CD4-positive, alpha-beta T cell (primary cell): ENCODE data around the gene INPP4A. TPM values are rescaled to one million over a fixed set of nuclear protein-coding genes. Genes with fewer than 3 reads are reported as not detected.

Source experiments
- ATAC-seq: fragments of 200-7000 bp; cut with Tn5 transposase; one replicate; pipeline ENCODE4 v1.10.0; 2022; ENCODE audit warnings: mild to moderate bottlenecking; ENCODE audit not compliant: poor library complexity
- CTCF ChIA-PET: fragments of 350-600 bp; sonication (Branson Sonifier 250); formaldehyde crosslinking; loops from one replicate; lab custom pipeline; 2021; ENCODE audit warnings: antibody characterized with exemption, inconsistent platforms; lab: Charles Lee
- POLR2A ChIA-PET: fragments of 350-600 bp; sonication (Branson Sonifier 250); formaldehyde crosslinking; loops from one replicate; lab custom pipeline; 2021; ENCODE audit warnings: antibody characterized with exemption, inconsistent platforms; lab: Charles Lee
- DNase-seq, 14 experiments: peaks; one replicate each; pipeline ENCODE4 v3.0.0-alpha.2; 2013 to 2020; ENCODE audit warnings: mixed read lengths in 2 of 14
- H3K27ac ChIP-seq, 2 donors: one replicate each; pipeline versions ENCODE4 v1.5.1 to v1.7.0; 2013; ENCODE audit warnings: low read length in 2 of 2, low read depth in 1 of 2, mild to moderate bottlenecking in 1 of 2
- H3K27me3 ChIP-seq, 2 experiments: 1 replicate in 1 of 2; 2 replicates in 1 of 2; pipeline versions ENCODE4 v1.6.1 to v1.7.0; 2013; ENCODE audit warnings: low read length in 2 of 2, control low read depth in 1 of 2, mild to moderate bottlenecking in 1 of 2, moderate library complexity in 1 of 2; ENCODE audit not compliant: insufficient read depth in 2 of 2, control insufficient read depth in 1 of 2
- H3K36me3 ChIP-seq: one replicate; pipeline ENCODE4 v1.6.1; 2013; ENCODE audit warnings: low read length, control low read depth; ENCODE audit not compliant: insufficient read depth
- H3K4me1 ChIP-seq: one replicate; pipeline ENCODE4 v1.6.1; 2013; ENCODE audit warnings: low read length, control low read depth; ENCODE audit not compliant: insufficient read depth
- H3K4me3 ChIP-seq: one replicate; pipeline ENCODE4 v1.5.1; 2013; ENCODE audit warnings: mild to moderate bottlenecking, low read length, moderate library complexity
- H3K9me3 ChIP-seq, 2 experiments: 1 replicate in 1 of 2; 2 replicates in 1 of 2; pipeline versions ENCODE4 v1.6.1 to v1.7.0; 2013; ENCODE audit warnings: low read length in 2 of 2, mild to moderate bottlenecking in 2 of 2, control low read depth in 1 of 2, moderate library complexity in 1 of 2; ENCODE audit not compliant: control insufficient read depth in 1 of 2, insufficient read depth in 1 of 2
- H3K27ac Mint-ChIP-seq: one replicate; pipeline ENCODE4 v1.8.0; 2020; ENCODE audit warnings: mixed read lengths
- H3K27me3 Mint-ChIP-seq: one replicate; pipeline ENCODE4 v1.8.0; 2021; ENCODE audit warnings: mixed read lengths
- H3K36me3 Mint-ChIP-seq: one replicate; pipeline ENCODE4 v1.8.0; 2021; ENCODE audit warnings: low read depth, mixed read lengths
- H3K4me1 Mint-ChIP-seq: one replicate; pipeline ENCODE4 v1.8.0; 2021; ENCODE audit warnings: low read depth, mixed read lengths
- H3K4me3 Mint-ChIP-seq: one replicate; pipeline ENCODE4 v1.8.0; 2020; ENCODE audit warnings: mild to moderate bottlenecking, mixed read lengths
- H3K9me3 Mint-ChIP-seq: one replicate; pipeline ENCODE4 v1.8.0; 2020; ENCODE audit warnings: mixed read lengths
- intact Hi-C, 2 experiments: fragments of 100-400 bp; cut with DNase I in 1 of 2; cut with micrococcal nuclease in 1 of 2; formaldehyde crosslinking; loops; one replicate each; pipeline versions ENCODE4 v1.15.1 to v1.9.0; 2023 to 2025; cut with DNase I, micrococcal nuclease
- total RNA-seq, 174 experiments: library from RNA in 2 of 174; stranded (reverse) in 2 of 174; gene quantifications; one replicate each; pipeline ENCODE4 v1.2.3 and lab custom pipeline; 2021 to 2026
- TF ChIP-seq, protein P1 (sequence below): fragments of 200-600 bp; IDR thresholded peaks from one replicate; pipeline ENCODE4 v1.8.0; 2022; ENCODE audit warnings: antibody characterized with exemption, mild to moderate bottlenecking

INPP4A gene
- total RNA-seq, 2 experiments from 2014 or later: 86.4 to 89.2 TPM

DNA sequence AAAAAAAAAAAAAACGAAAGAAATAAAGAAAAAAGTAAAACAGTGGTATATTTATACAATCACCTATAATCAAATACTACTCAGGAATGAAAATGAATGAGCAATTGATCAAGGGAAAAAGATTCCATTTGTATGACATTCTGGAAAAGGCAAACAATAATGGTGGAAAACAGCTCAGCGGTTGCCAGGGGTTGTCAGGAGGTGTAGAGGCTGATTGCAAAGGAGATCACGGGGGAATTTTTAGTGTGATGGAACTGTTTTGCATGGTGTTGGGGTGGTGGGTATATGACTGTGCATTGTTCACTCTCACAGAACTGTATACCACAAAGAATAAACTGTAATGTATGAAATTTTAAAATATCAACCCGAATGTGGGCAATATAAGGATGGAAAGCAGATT is 45.5 kb upstream of the INPP4A start:
- TF ChIP-seq, protein P1, sequence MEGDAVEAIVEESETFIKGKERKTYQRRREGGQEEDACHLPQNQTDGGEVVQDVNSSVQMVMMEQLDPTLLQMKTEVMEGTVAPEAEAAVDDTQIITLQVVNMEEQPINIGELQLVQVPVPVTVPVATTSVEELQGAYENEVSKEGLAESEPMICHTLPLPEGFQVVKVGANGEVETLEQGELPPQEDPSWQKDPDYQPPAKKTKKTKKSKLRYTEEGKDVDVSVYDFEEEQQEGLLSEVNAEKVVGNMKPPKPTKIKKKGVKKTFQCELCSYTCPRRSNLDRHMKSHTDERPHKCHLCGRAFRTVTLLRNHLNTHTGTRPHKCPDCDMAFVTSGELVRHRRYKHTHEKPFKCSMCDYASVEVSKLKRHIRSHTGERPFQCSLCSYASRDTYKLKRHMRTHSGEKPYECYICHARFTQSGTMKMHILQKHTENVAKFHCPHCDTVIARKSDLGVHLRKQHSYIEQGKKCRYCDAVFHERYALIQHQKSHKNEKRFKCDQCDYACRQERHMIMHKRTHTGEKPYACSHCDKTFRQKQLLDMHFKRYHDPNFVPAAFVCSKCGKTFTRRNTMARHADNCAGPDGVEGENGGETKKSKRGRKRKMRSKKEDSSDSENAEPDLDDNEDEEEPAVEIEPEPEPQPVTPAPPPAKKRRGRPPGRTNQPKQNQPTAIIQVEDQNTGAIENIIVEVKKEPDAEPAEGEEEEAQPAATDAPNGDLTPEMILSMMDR: no peak
- H3K4me3 Mint-ChIP-seq: no peak overlapping the region
- H3K4me1 Mint-ChIP-seq: no peaks in the 10 kb centered on the region
- Histone ChIP-seq H3K4me3 (no peak overlapping the region), H3K36me3 (no peaks in the 10 kb centered on the region), H3K27me3 (peaks cover 0 to 13% of the 10 kb centered on the region in 2 experiments), H3K9me3 (no peaks in the 10 kb centered on the region), H3K4me1 (no peaks in the 10 kb centered on the region), H3K27ac (no peak overlapping the region)
- POLR2A ChIA-PET: no interaction called here
- DNase-seq (no peak), ATAC-seq (no peak)
- CTCF ChIA-PET: no interaction called here
- no peaks in the 10 kb centered on the region for H3K36me3 Mint-ChIP-seq
- H3K9me3 Mint-ChIP-seq: no peaks in the 10 kb centered on the region
- H3K27me3 Mint-ChIP-seq: peaks cover 28% of the 10 kb centered on the region
- intact Hi-C loops: no loop called here
- no peak overlapping the region for H3K27ac Mint-ChIP-seq

DNA sequence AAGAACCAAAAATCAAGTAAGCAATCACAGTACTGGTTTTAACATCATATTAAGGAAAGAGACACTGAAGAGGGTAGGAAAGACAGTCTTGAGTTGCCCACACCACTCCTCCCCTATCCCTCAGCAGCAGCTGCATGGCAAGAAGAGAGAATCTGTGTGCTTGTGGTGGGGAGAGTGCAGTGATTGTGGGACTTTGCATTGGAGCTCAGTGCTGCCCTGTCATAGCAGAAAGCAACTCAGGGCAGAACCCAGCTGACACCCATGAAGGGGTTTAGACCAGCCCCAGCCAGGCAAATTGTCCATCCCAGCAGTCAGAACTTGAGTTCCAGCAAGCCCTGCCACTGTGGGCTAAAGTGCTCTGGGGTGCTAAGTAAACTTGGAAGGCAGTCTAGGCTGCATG is 40.8 kb upstream of the INPP4A start:
- Mint-ChIP-seq H3K27ac (no peak overlapping the region), H3K9me3 (no peaks in the 10 kb centered on the region), H3K36me3 (no peaks in the 10 kb centered on the region), H3K4me1 (no peaks in the 10 kb centered on the region), H3K4me3 (no peak overlapping the region), H3K27me3 (peaks cover 6% of the 10 kb centered on the region)
- H3K27ac ChIP-seq: no peak overlapping the region
- H3K4me1 ChIP-seq: no peaks in the 10 kb centered on the region
- H3K9me3 ChIP-seq: no peaks in the 10 kb centered on the region
- DNase-seq (no peak), ATAC-seq (no peak)
- ChIA-PET CTCF (no interaction called here), POLR2A (no interaction called here)
- H3K27me3 ChIP-seq: peaks cover 0 to 6% of the 10 kb centered on the region in 2 experiments
- no peaks in the 10 kb centered on the region for H3K36me3 ChIP-seq
- no peak overlapping the region for H3K4me3 ChIP-seq
- intact Hi-C loops: no loop called here
- TF ChIP-seq, protein P1: no peak

DNA sequence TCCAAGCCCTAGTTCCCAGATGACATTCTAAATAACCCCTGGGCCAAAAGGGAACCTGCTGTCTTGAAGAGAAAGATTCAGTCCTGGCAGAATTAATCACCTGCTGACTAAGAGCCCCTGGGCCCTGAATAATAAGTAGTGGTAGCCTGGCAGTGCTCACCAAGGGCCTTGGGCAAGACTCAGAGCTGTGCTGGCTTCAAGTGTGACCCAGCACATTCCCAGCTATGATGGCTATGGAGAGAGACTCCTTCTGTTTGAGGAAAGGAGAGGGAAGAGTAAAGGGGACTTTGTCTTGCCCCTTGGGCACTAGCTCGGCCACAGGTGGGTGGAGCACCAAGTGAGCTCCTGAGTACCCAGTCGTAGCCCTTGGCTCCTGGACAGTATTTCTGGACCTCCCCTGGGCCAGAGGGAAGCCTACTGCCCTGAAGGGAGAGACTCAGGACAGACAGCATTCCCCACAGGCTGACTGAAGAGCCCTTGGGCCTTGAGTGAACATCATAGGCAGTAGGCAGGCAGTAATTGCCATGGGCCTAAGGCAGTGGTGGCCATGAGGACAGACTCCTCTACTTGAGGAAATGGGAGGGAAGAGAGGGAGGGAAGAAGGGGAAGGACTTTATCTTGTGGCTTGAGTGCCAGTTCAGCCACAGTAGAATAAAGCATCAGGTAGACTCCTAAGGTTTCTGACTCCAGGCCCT is 40.0 kb upstream of the INPP4A start:
- DNase-seq (no peak), ATAC-seq (no peak)
- H3K4me1 Mint-ChIP-seq: no peaks in the 10 kb centered on the region
- no peaks in the 10 kb centered on the region for H3K27me3 ChIP-seq
- H3K4me3 Mint-ChIP-seq: no peak overlapping the region
- H3K36me3 Mint-ChIP-seq: no peaks in the 10 kb centered on the region
- POLR2A ChIA-PET: no interaction called here
- H3K9me3 ChIP-seq: no peaks in the 10 kb centered on the region
- no peak overlapping the region for H3K4me3 ChIP-seq
- no peaks in the 10 kb centered on the region for H3K36me3 ChIP-seq
- H3K27me3 Mint-ChIP-seq: no peaks in the 10 kb centered on the region
- H3K9me3 Mint-ChIP-seq: no peaks in the 10 kb centered on the region
- H3K4me1 ChIP-seq: no peaks in the 10 kb centered on the region
- H3K27ac Mint-ChIP-seq: no peak overlapping the region
- TF ChIP-seq, protein P1: no peak
- CTCF ChIA-PET: no interaction called here
- intact Hi-C loops: no loop called here
- no peak overlapping the region for H3K27ac ChIP-seq
